GM12874 (cell line): ENCODE data around the gene TSPAN33.

Source experiments
- CTCF ChIP-seq: IDR thresholded peaks from 2 replicates; pipeline ENCODE4 v1.5.1; 2011; ENCODE audit warnings: low read depth, mild to moderate bottlenecking, control low read depth, low read length, moderate library complexity; ENCODE audit not compliant: insufficient read depth

The TSPAN33 gene

DNA sequence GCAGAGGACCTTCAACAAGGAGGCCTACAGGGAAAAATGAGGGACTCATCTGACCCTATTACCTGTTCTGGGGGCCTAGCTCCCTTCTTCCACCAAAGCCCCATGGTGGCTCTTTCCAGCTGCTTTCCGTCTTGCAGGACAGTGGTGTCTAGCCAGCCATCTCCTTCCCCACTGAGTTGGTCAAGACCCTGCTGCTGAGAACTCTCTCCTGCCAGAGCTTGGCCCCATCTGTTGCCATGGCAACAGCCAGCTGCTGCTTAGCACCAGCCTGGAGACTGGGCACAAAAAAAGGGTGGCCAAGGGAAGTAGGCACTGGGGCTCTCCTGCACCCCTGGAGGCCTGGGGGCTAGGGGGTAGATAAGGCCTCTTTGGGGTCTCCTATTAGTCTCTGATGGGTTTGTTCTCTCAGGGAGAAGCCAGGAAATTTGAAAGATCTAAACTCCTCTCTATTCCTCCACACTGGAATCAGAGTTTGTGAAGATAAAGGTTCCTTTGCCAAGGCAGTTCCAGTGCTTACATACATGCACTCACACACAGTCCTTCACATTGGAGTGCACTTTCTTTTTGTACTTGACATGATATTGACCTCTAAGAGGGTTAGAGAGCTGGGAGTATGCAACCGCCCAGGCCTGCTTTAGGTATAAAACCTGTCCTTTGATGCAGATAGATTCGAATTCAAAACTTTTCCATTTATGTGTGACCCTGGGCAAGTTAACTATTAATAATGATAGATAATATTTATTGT is 15.8 kb downstream of the TSPAN33 start:
- no peak for TF ChIP-seq CTCF

DNA sequence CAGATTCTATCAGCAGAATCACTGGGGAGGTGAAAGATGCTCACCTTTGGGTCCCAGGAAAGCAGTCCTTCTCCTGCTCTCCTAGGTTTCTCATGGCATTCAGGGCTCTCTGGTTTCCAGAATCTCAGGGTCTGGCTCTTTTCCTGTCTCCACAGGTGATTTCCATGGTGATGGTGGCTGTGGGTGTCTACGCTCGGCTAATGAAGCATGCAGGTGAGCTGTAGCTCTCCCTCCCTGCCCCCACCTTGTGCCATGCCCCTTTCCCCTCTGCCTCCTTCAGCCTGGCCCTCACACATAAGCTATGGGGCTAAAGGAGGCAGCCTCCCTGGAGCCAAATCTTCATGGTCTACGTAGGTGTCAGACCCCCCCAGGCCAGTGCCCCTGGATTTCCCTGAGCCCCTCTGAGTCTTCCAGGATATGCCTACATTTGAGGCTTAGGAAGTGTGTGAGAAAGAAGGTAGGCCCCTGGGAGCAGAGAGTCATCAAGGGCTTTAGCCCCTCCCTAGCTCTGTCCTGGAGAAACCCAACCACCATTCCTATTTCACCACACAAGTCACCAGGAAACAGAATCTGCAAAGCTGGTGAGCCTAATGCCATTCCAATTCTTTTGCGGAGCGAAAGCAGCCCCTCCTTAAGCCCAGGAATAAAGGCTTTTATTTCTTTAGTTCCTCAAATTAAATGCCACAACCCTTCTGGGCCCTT is 17.2 kb downstream of the TSPAN33 start:
- no peak for TF ChIP-seq CTCF

DNA sequence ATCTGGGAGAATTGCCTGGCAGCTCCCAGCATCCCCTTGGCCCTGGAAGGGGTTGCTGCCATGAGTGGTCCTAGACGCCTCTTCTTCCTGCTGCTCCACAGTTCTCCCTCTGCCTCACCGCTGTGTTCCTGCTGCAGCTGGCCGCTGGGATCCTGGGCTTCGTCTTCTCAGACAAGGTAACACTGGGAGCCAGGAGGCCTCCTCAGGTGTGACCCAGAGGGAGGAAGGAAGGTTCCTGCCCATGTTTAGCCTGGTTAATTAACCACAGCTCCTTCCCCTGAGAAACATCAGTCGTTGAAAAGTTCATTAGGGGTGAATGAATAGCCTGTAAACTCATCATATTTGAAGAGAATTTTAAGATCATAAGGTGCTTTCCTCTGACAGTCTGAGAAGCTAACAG is 18.2 kb downstream of the TSPAN33 start:
- no peak for TF ChIP-seq CTCF

DNA sequence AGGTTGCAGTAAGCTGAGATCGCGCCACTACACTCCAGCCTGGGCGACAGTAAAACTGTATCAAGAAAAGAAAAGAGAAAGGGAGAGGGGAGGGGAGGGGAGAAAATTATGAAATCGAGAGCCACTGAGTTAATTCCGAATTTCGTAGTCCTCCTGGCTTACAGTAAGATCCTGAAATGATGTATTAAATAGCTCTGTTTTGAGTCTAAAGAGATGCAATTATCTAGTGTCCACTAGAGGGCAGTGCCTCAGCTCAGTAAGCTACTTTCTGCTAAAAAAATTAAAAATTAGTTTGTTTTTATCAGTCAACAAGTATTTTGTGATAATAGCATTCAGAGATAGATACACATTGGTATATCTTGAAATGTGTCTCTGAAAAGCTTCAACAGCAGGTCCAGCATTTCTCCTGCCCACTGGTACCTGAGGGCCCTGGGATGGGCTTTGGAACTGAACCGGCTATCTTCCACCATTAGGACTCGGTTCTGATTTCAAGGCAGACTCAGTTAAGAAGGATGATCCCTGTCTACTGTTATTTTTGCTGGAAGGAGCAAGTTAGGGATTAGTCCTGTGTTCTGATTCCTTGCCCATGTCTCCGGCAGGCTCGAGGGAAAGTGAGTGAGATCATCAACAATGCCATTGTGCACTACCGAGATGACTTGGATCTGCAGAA is 19.5 kb downstream of the TSPAN33 start:
- TF ChIP-seq CTCF = peak; percentile 55; the same call in 1 of the 2 replicates

- TF ChIP-seq CTCF = no peak
These were observed 22.2 kb downstream of the TSPAN33 start for GRCh38 chr7:129166745-129167144.

DNA sequence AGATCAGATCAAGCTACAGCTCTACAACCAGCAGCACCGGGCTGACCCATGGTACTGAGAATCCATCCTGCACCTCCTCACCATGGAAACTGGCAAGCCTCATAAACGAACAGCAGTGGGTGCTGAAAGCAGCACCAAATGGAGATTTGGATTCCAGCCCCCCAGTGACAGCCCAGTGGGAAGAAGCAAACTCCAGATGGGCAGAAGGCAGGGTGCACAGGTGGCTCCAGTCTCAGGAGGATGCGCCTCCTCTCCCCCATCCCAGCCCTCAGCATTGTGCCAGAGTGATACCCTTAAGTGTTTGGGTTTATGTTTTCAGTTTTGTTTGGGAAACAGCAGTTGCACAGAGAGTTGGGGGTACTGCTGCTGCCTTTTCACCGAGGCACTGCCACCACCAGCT is 23.3 kb downstream of the TSPAN33 start:
- no peak for TF ChIP-seq CTCF

DNA sequence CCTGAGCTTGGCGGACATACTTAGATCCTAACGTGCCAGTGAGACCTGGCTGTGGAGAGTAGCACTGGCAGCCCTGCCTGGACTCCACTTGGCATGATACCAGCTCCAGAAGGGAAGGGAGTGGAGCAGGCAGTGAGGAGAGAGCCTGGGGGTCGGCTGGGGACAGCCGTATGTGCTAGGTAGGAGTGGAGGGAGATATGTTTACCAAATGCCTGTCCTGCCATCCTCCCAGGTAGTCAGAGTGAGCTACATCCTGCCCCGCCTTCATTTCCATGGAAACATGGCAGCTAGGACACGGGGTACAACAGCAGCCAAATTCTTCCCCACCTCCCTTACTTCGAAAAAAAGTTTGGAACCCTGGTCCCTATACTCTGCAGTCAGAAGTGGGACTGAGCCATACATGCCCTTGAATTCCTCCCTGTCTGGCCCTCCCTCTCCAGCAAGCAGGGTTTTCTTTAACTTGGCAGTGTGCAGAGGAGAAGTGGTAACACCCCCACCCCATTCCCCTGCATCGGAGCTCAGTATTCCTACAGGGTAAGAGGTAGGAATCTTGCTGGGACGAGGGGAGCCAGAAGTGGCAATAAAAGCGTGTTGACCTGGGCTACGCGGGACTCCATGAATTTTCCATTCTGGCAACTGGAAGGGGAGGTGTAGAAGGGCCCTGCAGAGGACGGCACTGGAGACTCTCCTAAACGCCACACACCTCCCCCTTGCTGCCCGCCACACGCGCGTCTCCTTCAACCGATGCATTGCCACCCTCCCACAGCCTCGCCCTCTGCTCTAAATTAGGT is 23.9 kb downstream of the TSPAN33 start:
- TF ChIP-seq CTCF = no peak
